SH-SY5Y (cell line): Measurements from ENCODE around the gene TCF20.

Source experiments
- GATA2 ChIP-seq: IDR thresholded peaks from 2 replicates; pipeline ENCODE4 v1.6.1; 2011; ENCODE audit warnings: mild to moderate bottlenecking, low read depth, low read length
- GATA3 ChIP-seq: IDR thresholded peaks from 2 replicates; pipeline ENCODE4 v1.6.1; 2011; ENCODE audit warnings: low read depth, mild to moderate bottlenecking, low read length, moderate library complexity

GRCh38 chr22:42296883-42297282 is 26.4 kb upstream of the TCF20 start:
- TF ChIP-seq GATA2 (no peak), GATA3 (no peak)
